ENCODE results near the gene SLCO2A1.

DNA sequence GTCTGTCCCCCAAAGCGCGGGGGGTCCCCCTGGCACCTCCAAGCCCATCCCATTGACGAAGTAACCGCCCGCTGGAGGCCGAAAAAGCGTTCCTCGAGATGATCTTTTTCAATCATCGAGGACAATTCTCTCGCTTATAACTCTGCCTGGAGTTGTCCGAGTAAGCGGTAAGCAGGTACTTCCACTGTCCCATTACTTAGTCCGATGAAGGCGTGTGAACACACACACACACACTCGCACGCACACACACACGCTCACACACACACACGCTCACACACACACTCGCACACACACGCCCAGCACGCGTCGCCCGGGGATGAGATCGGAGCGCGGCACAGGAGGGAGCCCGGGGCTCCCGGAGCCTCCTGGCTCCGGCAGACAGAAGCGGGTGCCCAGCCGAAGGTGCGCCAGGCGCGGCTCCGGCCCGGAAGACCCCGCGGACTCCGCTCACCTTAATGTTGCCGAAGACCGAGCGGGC, 430 bp downstream of the SLCO2A1 start:
- TF ChIP-seq RAD21 (IDR thresholded peaks at IDR 0.05; ENCODE audit: low read length) (no peak), CEBPB (IDR thresholded peaks at IDR 0.05; ENCODE audit: low read depth, low read length) (no peak), POLR2A (IDR thresholded peaks at IDR 0.05; ENCODE audit: low read depth, low read length) (no peak), RFX5 (IDR thresholded peaks at IDR 0.05; ENCODE audit: low read depth, low read length) (no peak)
- TF ChIP-seq, protein P1, sequence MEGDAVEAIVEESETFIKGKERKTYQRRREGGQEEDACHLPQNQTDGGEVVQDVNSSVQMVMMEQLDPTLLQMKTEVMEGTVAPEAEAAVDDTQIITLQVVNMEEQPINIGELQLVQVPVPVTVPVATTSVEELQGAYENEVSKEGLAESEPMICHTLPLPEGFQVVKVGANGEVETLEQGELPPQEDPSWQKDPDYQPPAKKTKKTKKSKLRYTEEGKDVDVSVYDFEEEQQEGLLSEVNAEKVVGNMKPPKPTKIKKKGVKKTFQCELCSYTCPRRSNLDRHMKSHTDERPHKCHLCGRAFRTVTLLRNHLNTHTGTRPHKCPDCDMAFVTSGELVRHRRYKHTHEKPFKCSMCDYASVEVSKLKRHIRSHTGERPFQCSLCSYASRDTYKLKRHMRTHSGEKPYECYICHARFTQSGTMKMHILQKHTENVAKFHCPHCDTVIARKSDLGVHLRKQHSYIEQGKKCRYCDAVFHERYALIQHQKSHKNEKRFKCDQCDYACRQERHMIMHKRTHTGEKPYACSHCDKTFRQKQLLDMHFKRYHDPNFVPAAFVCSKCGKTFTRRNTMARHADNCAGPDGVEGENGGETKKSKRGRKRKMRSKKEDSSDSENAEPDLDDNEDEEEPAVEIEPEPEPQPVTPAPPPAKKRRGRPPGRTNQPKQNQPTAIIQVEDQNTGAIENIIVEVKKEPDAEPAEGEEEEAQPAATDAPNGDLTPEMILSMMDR (conservative IDR thresholded peaks at IDR 0.05; ENCODE audit: low read depth, low read length): no peak
